DMS 273 treated with DMSO at 0.1 percent for 48 hours (cell line): ENCODE results near the gene TFR2.

Source experiments
- DNase-seq: peaks from one replicate; lab custom pipeline; 2025; lab: John Stamatoyannopoulos, UW

TFR2 gene

DNA sequence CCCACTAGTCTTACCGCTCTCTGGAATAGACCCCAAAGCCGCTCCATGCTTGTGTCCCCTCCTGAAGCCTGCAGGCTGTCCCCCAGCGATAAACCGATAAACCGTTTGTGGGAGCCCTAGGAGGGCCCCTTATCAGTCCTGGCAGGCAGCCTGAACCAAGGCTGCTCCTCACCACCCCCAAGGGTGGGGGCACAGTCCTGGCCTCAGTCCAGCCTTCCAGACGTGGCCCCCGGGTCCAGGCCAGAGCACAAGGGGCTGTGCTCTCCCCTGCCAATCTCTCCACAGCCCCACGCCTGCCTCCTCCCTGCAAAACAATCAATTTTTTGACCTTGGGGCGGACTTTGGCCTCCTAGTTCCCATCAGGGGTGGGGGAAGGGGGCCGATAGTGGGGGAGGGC lies at the start of gene TFR2:
TSS of gene TFR2 (minus strand) at position 90 of the 397 bp plus-strand sequence. CDS start at position 47, 43 bp downstream.
- DNase-seq = no peak

GRCh38 chr7:100689230-100690135 lies 48.1 kb upstream of the TFR2 start:
- no peak for DNase-seq

- no peak for DNase-seq
Measured at GRCh38 chr7:100688326-100688860, 47.0 kb upstream of the TFR2 start.

- no peak for DNase-seq
Measured at GRCh38 chr7:100687751-100688300, 46.5 kb upstream of the TFR2 start.

GRCh38 chr7:100687261-100687660 lies 45.9 kb upstream of the TFR2 start:
- DNase-seq = no peak

DNA sequence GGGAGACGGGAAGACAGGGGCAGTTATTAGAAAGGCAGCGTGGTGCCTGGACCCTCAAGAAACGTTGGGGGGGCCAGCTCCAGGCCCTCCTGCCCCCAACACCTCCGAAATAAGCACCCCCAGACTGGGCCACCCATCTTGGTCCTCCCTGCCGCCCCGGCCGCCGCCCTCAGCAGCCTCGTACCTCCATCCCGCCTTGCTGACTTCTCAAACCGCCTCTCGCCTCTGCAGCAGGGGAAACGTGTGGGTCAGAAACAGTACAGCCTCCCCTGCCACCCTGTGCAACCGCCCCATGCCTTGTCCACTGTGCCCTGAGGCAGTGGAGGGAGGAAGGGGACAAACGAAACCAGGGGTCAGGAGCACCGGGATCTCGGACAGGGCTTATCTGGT lies 45.5 kb upstream of the TFR2 start:
- no peak for DNase-seq

DNA sequence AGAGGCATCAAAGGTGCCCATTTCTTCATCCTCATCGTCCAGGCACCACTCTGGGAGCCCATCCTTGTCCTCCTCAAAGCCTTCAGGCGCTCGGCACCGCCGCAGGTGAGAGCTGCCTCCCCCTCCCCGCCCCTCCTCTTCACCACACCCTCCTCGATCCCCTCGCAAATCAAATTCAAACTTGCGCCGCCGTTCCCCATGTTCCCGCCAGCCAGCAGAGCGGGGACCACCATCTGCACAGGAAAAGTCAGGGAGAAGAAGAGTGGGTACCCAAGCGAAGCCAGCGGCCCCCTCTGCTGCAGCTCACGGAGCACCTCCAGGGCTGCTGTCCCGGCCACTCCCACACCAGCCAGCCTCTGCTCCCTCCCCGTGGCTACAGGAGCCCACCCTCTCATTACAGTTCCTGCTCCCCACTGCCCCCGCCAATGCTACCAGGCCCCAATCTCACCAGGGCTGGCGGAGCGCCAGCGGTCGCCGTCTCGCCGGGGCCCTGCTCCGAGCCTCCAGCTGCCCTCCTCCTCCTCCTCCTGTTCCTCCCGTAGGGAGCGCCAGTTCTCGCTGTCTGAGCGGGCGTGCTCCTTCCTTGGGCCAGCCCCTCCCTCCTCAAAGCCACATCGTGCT lies 45.0 kb upstream of the TFR2 start:
- no peak for DNase-seq

DNA sequence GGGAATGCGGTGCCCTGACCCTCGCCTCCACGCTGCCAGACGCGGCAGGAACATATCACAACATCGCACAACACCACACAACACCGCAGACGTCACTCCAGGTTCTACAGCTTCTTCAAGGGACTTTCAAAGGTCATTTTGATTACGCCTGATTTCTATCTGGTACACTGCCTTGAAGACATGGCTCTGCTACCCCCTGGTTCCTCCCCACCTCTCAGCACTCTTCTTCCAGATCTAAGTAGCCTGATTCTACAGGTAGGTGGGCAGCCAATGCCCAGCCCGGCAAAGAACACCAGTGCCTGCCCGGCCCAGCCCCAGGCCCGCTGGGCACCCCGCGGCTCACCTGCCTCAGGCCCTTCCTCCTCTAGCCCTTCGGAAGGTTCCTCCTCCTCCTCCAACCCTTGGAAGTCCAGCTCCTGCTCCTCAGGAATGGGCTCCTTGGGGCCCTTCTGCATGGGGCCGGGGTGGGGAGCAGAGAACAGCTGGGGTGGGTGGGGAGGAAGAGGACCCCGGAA lies 44.3 kb upstream of the TFR2 start:
- no peak for DNase-seq

DNA sequence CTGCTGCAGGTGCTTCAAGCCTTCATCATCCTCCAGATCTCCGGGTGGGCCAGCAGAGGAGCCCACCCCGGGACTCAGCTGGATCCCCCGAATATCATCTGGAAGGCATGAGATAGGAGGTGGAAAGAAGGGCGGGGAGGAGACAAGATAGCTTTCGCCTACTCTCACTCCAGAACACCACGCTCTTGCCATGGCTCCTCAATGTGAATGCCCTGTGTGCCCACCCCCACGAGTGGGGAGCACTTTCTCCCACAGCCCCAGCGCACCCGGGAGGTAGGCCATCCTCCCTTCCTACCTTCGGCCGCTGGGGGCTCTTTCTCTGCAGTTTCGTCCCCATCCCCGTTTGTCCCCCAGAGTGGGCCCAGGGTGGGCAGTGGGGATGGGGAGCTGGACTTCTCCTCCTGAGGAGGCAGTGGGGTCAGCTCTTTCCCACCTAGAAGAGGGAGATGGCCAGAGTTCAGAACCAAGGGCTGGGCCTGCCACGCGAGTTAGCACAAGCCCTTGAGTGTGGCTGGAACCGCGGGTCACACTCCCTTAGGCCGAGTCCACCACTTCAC lies 43.8 kb upstream of the TFR2 start:
- DNase-seq = no peak

DNA sequence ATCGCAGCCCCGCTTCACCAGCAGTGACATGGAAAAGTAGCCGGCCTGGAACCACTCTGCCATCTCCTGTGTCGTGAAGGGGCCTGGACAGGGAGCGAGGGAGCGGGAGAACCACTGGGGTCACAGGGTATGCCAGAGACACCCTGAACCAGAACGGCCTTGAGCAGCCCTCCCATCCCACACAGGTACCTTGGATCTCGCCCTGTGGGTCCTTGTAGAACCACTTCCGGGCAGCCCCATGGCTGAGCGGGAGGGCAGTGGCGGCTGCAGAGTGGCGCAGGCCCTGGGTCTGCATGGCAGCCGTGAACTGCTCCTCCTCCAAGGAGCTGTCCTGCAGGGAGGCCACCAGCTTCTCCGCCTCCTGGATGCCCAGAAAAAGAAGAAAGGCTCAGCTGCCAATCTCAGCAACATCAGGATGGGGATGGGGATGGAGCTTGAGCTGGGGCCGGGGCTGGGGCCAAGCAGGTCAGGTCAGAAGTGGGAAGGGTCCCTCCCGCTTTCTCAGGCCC lies 43.2 kb upstream of the TFR2 start:
- no peak for DNase-seq

GRCh38 chr7:100683659-100684533 lies 42.5 kb upstream of the TFR2 start:
- DNase-seq = no peak

- no peak for DNase-seq
Measured at GRCh38 chr7:100682991-100683658, 41.8 kb upstream of the TFR2 start.

GRCh38 chr7:100682228-100682741 lies 40.9 kb upstream of the TFR2 start:
- no peak for DNase-seq

GRCh38 chr7:100681491-100682227 lies 40.3 kb upstream of the TFR2 start:
- DNase-seq = no peak

DNA sequence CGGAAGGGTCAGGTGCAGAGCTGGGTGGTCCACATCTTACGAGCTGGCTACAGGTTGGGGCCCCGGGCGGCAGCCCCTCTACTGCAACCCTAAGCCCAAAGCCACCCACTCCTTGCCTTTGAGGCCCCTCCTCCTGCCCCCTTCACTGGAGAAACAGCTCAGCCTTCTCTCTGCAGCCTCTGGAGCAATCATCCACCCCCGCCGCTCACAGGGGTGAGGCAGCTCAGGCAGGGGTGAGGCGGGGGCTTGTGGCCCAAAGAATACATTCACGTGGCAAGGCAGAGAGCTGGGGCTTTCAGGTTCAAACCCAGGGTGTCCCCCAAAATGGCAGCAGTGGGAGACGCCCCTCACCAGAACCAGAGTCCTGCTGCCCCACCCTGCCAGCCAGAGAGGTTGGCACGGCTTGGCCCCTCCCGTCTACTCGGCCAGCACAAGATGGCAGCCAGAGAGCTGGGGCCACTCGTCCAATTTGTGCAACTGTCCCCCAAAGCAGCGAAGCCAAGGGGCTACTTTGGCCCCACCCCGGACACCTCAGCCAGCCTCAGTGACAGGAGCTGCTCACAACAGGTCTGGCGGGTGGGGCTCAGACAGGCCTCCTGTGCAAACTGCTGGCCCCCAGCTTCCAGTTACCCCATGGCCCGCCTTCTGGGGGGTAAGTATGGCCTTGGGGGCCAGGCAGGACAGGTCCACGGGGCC lies 39.4 kb upstream of the TFR2 start:
- no peak for DNase-seq

DNA sequence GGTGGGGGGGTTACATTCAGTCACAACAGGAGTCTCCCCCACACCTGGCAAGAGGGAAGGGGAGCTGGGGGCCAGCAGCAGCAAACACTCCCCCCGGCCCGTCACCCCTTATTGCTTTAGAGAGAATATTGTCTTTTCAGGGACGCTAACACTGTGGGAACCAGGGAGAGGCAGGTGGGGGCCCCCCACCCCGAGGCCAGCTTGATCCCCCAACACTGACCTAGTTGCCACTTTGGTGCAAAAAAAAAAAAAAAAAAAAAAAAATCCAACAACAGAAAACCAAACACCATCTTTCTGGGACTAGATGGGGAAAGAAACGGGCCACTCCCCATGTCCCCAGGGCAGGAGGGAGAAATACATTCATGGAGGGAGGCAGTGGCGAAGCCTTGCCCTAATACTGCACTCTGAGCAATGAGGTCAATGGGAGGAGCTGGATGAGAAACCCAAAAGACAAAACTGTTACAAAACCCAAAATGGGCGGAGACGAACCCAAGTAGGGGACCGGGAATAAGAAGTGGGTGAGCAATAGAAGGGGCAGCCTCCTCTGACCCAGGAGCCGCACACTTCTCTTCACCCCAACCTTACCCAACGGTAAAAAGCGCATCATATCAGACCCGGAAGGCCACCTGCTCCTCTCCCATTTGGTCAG lies 38.7 kb upstream of the TFR2 start:
- DNase-seq = no peak

DNA sequence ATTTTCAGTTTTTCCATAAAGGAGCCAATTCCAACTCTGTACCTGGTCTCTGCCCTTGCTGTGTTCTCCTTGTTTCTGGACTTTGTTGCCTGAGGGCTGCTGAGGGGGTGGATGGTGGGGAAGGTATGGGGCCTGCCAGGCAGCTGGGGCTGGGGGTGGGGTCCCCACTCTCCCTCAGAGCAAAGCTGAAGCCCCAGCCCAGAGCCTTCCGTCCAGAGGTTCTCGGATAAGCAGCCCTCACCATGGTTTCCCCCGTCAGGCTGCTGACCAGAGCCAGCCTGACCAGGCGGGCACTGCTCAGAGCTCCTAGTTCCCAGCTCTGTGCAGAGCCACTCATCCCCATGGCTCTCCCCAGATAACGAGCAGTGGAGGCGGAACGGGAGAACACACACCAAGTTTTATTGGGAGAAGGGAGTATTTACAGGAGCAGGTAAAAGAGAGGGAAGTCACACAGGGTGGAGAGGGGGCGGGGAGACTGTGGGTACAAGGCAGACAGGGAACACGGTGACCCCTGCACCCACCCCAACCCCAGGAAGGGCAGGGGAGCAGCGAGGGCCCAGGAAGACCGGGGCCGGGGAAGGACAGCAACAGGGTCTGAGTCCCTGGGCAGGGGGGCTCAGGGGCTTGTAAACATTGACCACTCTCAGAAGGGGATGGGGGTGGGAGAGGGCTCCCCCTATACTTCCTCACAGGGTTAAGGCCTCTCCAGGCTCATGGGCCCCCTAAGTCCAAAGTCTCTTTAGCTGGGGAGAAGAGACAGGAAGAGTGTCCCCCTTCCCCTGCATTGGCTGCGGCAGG lies 38.0 kb upstream of the TFR2 start:
- no peak for DNase-seq
